ENCODE measurements around the gene KDM4E. TPM values are rescaled to one million over a fixed set of nuclear protein-coding genes. Genes with fewer than 3 reads are reported as not detected.

Gene KDM4E
- total RNA-seq, 1 donor from 2014 or later: 0.41 TPM

DNA sequence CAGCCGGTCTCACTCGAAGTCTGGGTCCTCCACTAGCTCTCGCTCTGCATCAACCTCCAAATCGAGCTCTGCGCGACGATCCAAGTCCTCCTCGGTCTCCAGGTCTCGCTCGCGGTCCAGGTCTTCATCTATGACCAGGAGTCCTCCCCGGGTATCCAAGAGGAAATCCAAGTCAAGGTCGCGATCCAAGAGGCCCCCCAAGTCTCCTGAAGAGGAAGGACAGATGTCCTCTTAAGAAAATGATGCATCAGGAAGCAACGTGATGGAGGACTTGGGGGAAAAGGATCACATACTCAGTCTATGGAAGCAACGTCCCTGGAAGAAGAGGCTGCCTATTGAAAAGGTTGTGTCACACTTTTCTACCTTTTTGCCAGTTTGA, 42.8 kb downstream of the KDM4E start:
- Histone ChIP-seq H3K4me1 (ENCODE audit: insufficient read depth, low read length) (peaks cover 11% of the 10 kb centered on the region), H3K4me2 (ENCODE audit: low read length) (peak overlapping the region; percentile 93), H2AFZ (ENCODE audit: low read depth, low read length) (peak overlapping the region; percentile 81), H3K27ac (ENCODE audit: low read depth, low read length) (peak overlapping the region; percentile 90), H3K4me3 (ENCODE audit: insufficient read depth, low read depth, low read length) (peak overlapping the region; percentile 91), H3K9me3 (ENCODE audit: insufficient read depth, low read depth, low read length) (no peaks in the 10 kb centered on the region), H3K79me2 (ENCODE audit: insufficient read depth, low read length) (peaks cover 33% of the 10 kb centered on the region), H4K20me1 (ENCODE audit: insufficient read depth, low read length) (peaks cover 11% of the 10 kb centered on the region), H3K9ac (ENCODE audit: low read length) (peak overlapping the region; percentile 97), H3K27me3 (ENCODE audit: insufficient read depth, low read length) (no peaks in the 10 kb centered on the region), H3K36me3 (ENCODE audit: insufficient read depth, low read length) (no peaks in the 10 kb centered on the region)
- H3K27me3 Mint-ChIP-seq (ENCODE audit: low read depth, unreplicated experiment): no peaks in the 10 kb centered on the region
- H3K9me3 Mint-ChIP-seq (ENCODE audit: unreplicated experiment): no peaks in the 10 kb centered on the region
- H3K36me3 Mint-ChIP-seq (ENCODE audit: low read depth, unreplicated experiment): no peaks in the 10 kb centered on the region
- peak overlapping the region; percentile 100 for H3K4me3 Mint-ChIP-seq (ENCODE audit: unreplicated experiment)
- FAIRE-seq (no peak), DNase-seq (ENCODE audit: low read depth) (no peak)
- H3K4me1 Mint-ChIP-seq (ENCODE audit: low read depth, unreplicated experiment): peaks cover 14% of the 10 kb centered on the region
- peak overlapping the region; percentile 99 for H3K27ac Mint-ChIP-seq (ENCODE audit: unreplicated experiment)
- TF ChIP-seq EZH2 (IDR thresholded peaks at IDR 0.05; ENCODE audit: insufficient read depth, low read length): no peak
- no peak for TF ChIP-seq CTCF (IDR thresholded peaks at IDR 0.05; ENCODE audit: insufficient read depth, low read depth, low read length)

GRCh38 chr11:95068549-95068948, 43.5 kb downstream of the KDM4E start:
- peak; percentile 97 for DNase-seq (ENCODE audit: low read depth)
- no peak overlapping the region for H2AFZ ChIP-seq (ENCODE audit: low read depth, low read length)
- peaks cover 14% of the 10 kb centered on the region for H3K4me1 Mint-ChIP-seq (ENCODE audit: low read depth, unreplicated experiment)

More at GRCh38 chr11:95068549-95068948, 43.5 kb downstream of the KDM4E start:
- H4K20me1 ChIP-seq (ENCODE audit: insufficient read depth, low read length): peaks cover 11% of the 10 kb centered on the region
- peak overlapping the region; percentile 90 for H3K27ac ChIP-seq (ENCODE audit: low read depth, low read length)
- H3K9ac ChIP-seq (ENCODE audit: low read length): peak overlapping the region; percentile 97
- H3K27ac Mint-ChIP-seq (ENCODE audit: unreplicated experiment): peak overlapping the region; percentile 51
- H3K27me3 Mint-ChIP-seq (ENCODE audit: low read depth, unreplicated experiment): no peaks in the 10 kb centered on the region
- H3K36me3 ChIP-seq (ENCODE audit: insufficient read depth, low read length): no peaks in the 10 kb centered on the region
- peaks cover 33% of the 10 kb centered on the region for H3K79me2 ChIP-seq (ENCODE audit: insufficient read depth, low read length)
- H3K4me3 ChIP-seq (ENCODE audit: insufficient read depth, low read depth, low read length): peak overlapping the region; percentile 91
- no peak for FAIRE-seq
- H3K4me2 ChIP-seq (ENCODE audit: low read length): peak overlapping the region; percentile 93
- no peak for TF ChIP-seq CTCF (IDR thresholded peaks at IDR 0.05; ENCODE audit: insufficient read depth, low read depth, low read length)
- TF ChIP-seq EZH2 (IDR thresholded peaks at IDR 0.05; ENCODE audit: insufficient read depth, low read length): no peak
- no peaks in the 10 kb centered on the region for H3K9me3 ChIP-seq (ENCODE audit: insufficient read depth, low read depth, low read length)
- peaks cover 11% of the 10 kb centered on the region for H3K4me1 ChIP-seq (ENCODE audit: insufficient read depth, low read length)
- peak overlapping the region; percentile 100 for H3K4me3 Mint-ChIP-seq (ENCODE audit: unreplicated experiment)
- no peaks in the 10 kb centered on the region for H3K9me3 Mint-ChIP-seq (ENCODE audit: unreplicated experiment)
- H3K36me3 Mint-ChIP-seq (ENCODE audit: low read depth, unreplicated experiment): peaks cover 2% of the 10 kb centered on the region
- no peaks in the 10 kb centered on the region for H3K27me3 ChIP-seq (ENCODE audit: insufficient read depth, low read length)

Data from astrocyte (in vitro differentiated cells and primary cell).